HepG2 (cell line): ENCODE results near the gene CCDC158. TPM values are rescaled to one million over a fixed set of nuclear protein-coding genes. Genes with fewer than 3 reads are reported as not detected.

Source experiments
- AGO1 ChIP-seq: fragments of 200-400 bp; formaldehyde crosslinking; IDR thresholded peaks from 2 replicates; pipeline ENCODE4 v1.6.1; 2017; ENCODE audit warnings: mild to moderate bottlenecking, low read depth, low read length, moderate library complexity; ENCODE audit not compliant: poor library complexity, severe bottlenecking
- GATAD2A ChIP-seq: IDR thresholded peaks from 2 replicates; pipeline ENCODE4 v1.6.1; 2016
- HMG20A ChIP-seq: IDR thresholded peaks from 2 replicates; pipeline ENCODE4 v1.6.1; 2016; ENCODE audit warnings: borderline replicate concordance
- ISL2 ChIP-seq: sonication (generic); formaldehyde crosslinking; IDR thresholded peaks from 2 replicates; pipeline ENCODE4 v1.5.0; 2020; ENCODE audit warnings: missing genetic modification reagents
- JUND ChIP-seq: sonication (generic); formaldehyde crosslinking; IDR thresholded peaks from 2 replicates; pipeline ENCODE4 v1.8.0; 2022; ENCODE audit warnings: mild to moderate bottlenecking, missing genetic modification reagents
- MTF2 ChIP-seq: sonication (generic); formaldehyde crosslinking; IDR thresholded peaks from 2 replicates; pipeline ENCODE4 v1.5.0; 2020; ENCODE audit warnings: missing genetic modification reagents, borderline replicate concordance
- NCOA2 ChIP-seq: sonication (generic); formaldehyde crosslinking; IDR thresholded peaks from 2 replicates; pipeline ENCODE4 v1.8.0; 2022; ENCODE audit warnings: inconsistent platforms
- POGZ ChIP-seq: sonication (generic); formaldehyde crosslinking; IDR thresholded peaks from 2 replicates; pipeline ENCODE4 v1.4.0; 2020; ENCODE audit warnings: mild to moderate bottlenecking, missing genetic modification reagents
- THAP11 ChIP-seq: IDR thresholded peaks from 2 replicates; pipeline ENCODE4 v1.6.1; 2016; ENCODE audit warnings: missing biosample characterization, missing genetic modification reagents
- TRIM24 ChIP-seq: sonication (generic); formaldehyde crosslinking; IDR thresholded peaks from 2 replicates; pipeline ENCODE4 v1.8.0; 2022; ENCODE audit warnings: mild to moderate bottlenecking, missing genetic modification reagents
- ZNF121 ChIP-seq: sonication (generic); formaldehyde crosslinking; IDR thresholded peaks from 2 replicates; pipeline ENCODE4 v1.5.0; 2020; ENCODE audit warnings: mild to moderate bottlenecking, missing genetic modification reagents
- ZNF296 ChIP-seq: sonication (generic); formaldehyde crosslinking; conservative IDR thresholded peaks from 2 replicates; pipeline ENCODE4 v1.5.0; 2020; ENCODE audit warnings: mild to moderate bottlenecking, missing genetic modification reagents
- ZNF335 ChIP-seq: sonication (generic); formaldehyde crosslinking; IDR thresholded peaks from 2 replicates; pipeline ENCODE4 v1.4.0; 2020; ENCODE audit warnings: missing genetic modification reagents
- ZNF510 ChIP-seq: sonication (generic); formaldehyde crosslinking; IDR thresholded peaks from 2 replicates; pipeline ENCODE4 v1.4.0; 2020; ENCODE audit warnings: low read depth, mild to moderate bottlenecking, missing genetic modification reagents
- ZNF577 ChIP-seq: sonication (generic); formaldehyde crosslinking; IDR thresholded peaks from 2 replicates; pipeline ENCODE4 v1.4.0; 2020; ENCODE audit warnings: mild to moderate bottlenecking, low read depth, missing genetic modification reagents, borderline replicate concordance
- ZNF724P ChIP-seq: sonication (generic); formaldehyde crosslinking; IDR thresholded peaks from 2 replicates; pipeline ENCODE4 v1.8.0; 2022; ENCODE audit warnings: missing genetic modification reagents, borderline replicate concordance
- ZNF777 ChIP-seq: sonication (generic); formaldehyde crosslinking; IDR thresholded peaks from 2 replicates; pipeline ENCODE4 v1.4.0; 2020; ENCODE audit warnings: missing genetic modification reagents
- polyA plus RNA-seq, 8 experiments: library from polyadenylated mRNA; depleted of rRNA in 3 of 8; stranded (reverse) in 7 of 8; unstranded in 1 of 8; fragments of >200 nt; fragmentation: Illumina TruSeq in 4 of 8; extraction: Trizol in 4 of 8; gene quantifications; 2 replicates each; pipeline versions ENCODE4 v1.2.1 to v1.2.3, GENCODE V29; 2011 to 2016; ENCODE audit warnings: low read depth in 4 of 8, missing spikeins in 1 of 8, mixed read lengths in 1 of 8; ENCODE audit not compliant: insufficient read depth in 1 of 8
- total RNA-seq, 5 experiments: library from RNA; depleted of rRNA; stranded (reverse); fragments of >200 nt; fragmentation: Illumina TruSeq; extraction: Trizol; gene quantifications; 2 replicates each; pipeline ENCODE4 v1.2.3, GENCODE V29; 2016; ENCODE audit warnings: low read depth in 1 of 5
- TF ChIP-seq, protein P1 (sequence below), 2 experiments: IDR thresholded peaks; 2 replicates each; pipeline ENCODE4 v1.6.1; 2011 to 2012; ENCODE audit warnings: low read length in 2 of 2, borderline replicate concordance in 1 of 2, low read depth in 1 of 2, mild to moderate bottlenecking in 1 of 2, moderate library complexity in 1 of 2
- TF ChIP-seq, protein P2 (sequence below): sonication (generic); formaldehyde crosslinking; IDR thresholded peaks from 2 replicates; pipeline ENCODE4 v1.5.1; 2020; ENCODE audit warnings: mild to moderate bottlenecking, missing genetic modification reagents, borderline replicate concordance
- TF ChIP-seq, protein P3 (sequence below): conservative IDR thresholded peaks from 2 replicates; pipeline ENCODE4 v1.6.1; 2018; ENCODE audit warnings: missing genetic modification reagents

CCDC158 gene
- total and polyA plus RNA-seq, 2 of the 13 experiments (the other 11 are each of a cell fraction or from before 2014, with no cell fraction given): not detected

DNA sequence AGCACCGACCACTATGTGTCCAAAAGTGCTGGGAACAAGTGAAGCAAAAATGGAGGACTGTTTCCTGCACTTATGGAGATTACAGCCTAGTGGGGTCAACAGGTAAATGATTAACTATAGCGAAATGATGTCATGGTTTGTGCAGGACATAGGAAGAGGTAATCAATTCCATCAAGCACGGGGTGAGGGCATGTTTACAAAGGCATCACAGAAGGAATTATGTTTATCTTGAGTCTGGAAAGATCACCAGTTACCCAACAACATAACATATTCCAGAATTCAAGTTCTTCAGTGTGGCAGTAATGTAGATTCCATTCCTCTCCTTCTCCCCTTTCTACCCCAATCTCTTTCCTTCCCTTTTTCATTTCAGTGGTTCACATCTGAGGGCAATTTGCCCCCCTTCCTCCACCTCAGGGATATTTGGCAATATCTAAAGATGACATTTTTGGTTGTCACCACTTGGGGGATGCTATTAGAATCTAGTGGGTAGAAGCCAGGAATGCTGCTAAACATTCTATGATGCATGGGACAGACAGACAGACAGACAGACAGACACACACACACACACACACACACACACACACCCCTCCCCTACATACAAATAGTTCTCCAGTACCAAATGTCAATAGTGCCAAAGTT, 145.3 kb downstream of the CCDC158 start (continued):
- TF ChIP-seq, protein P1, sequence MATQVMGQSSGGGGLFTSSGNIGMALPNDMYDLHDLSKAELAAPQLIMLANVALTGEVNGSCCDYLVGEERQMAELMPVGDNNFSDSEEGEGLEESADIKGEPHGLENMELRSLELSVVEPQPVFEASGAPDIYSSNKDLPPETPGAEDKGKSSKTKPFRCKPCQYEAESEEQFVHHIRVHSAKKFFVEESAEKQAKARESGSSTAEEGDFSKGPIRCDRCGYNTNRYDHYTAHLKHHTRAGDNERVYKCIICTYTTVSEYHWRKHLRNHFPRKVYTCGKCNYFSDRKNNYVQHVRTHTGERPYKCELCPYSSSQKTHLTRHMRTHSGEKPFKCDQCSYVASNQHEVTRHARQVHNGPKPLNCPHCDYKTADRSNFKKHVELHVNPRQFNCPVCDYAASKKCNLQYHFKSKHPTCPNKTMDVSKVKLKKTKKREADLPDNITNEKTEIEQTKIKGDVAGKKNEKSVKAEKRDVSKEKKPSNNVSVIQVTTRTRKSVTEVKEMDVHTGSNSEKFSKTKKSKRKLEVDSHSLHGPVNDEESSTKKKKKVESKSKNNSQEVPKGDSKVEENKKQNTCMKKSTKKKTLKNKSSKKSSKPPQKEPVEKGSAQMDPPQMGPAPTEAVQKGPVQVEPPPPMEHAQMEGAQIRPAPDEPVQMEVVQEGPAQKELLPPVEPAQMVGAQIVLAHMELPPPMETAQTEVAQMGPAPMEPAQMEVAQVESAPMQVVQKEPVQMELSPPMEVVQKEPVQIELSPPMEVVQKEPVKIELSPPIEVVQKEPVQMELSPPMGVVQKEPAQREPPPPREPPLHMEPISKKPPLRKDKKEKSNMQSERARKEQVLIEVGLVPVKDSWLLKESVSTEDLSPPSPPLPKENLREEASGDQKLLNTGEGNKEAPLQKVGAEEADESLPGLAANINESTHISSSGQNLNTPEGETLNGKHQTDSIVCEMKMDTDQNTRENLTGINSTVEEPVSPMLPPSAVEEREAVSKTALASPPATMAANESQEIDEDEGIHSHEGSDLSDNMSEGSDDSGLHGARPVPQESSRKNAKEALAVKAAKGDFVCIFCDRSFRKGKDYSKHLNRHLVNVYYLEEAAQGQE (IDR thresholded peaks at IDR 0.05; ENCODE audit: borderline replicate concordance in 1 of 2, low read depth in 1 of 2, low read length in 2 of 2): peak in 1 of 2 experiments; percentile 45; a peak in 1 of 4 replicates
- peak; percentile 72; the same call in 1 of the 2 replicates for TF ChIP-seq POGZ (CRISPR knock-in tag)
- 0 out of 2 replicates have a peak, but pooled peaks have one; percentile 27 for TF ChIP-seq ISL2
- no peak for TF ChIP-seq JUND (CRISPR knock-in tag)
- no peak for TF ChIP-seq ZNF296 (CRISPR knock-in tag)
- TF ChIP-seq ZNF724P (CRISPR knock-in tag): no peak
- TF ChIP-seq GATAD2A (CRISPR knock-in tag): peak; percentile 85
- TF ChIP-seq, protein P2, sequence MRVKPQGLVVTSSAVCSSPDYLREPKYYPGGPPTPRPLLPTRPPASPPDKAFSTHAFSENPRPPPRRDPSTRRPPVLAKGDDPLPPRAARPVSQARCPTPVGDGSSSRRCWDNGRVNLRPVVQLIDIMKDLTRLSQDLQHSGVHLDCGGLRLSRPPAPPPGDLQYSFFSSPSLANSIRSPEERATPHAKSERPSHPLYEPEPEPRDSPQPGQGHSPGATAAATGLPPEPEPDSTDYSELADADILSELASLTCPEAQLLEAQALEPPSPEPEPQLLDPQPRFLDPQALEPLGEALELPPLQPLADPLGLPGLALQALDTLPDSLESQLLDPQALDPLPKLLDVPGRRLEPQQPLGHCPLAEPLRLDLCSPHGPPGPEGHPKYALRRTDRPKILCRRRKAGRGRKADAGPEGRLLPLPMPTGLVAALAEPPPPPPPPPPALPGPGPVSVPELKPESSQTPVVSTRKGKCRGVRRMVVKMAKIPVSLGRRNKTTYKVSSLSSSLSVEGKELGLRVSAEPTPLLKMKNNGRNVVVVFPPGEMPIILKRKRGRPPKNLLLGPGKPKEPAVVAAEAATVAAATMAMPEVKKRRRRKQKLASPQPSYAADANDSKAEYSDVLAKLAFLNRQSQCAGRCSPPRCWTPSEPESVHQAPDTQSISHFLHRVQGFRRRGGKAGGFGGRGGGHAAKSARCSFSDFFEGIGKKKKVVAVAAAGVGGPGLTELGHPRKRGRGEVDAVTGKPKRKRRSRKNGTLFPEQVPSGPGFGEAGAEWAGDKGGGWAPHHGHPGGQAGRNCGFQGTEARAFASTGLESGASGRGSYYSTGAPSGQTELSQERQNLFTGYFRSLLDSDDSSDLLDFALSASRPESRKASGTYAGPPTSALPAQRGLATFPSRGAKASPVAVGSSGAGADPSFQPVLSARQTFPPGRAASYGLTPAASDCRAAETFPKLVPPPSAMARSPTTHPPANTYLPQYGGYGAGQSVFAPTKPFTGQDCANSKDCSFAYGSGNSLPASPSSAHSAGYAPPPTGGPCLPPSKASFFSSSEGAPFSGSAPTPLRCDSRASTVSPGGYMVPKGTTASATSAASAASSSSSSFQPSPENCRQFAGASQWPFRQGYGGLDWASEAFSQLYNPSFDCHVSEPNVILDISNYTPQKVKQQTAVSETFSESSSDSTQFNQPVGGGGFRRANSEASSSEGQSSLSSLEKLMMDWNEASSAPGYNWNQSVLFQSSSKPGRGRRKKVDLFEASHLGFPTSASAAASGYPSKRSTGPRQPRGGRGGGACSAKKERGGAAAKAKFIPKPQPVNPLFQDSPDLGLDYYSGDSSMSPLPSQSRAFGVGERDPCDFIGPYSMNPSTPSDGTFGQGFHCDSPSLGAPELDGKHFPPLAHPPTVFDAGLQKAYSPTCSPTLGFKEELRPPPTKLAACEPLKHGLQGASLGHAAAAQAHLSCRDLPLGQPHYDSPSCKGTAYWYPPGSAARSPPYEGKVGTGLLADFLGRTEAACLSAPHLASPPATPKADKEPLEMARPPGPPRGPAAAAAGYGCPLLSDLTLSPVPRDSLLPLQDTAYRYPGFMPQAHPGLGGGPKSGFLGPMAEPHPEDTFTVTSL (CRISPR knock-in tag): peak; percentile 79; the same call in 1 of the 2 replicates
- no peak for TF ChIP-seq ZNF510 (CRISPR knock-in tag)
- TF ChIP-seq ZNF777: no peak
- peak; percentile 61; the same call in 1 of the 2 replicates for TF ChIP-seq THAP11
- no peak for TF ChIP-seq TRIM24 (CRISPR knock-in tag)
- TF ChIP-seq, protein P3, sequence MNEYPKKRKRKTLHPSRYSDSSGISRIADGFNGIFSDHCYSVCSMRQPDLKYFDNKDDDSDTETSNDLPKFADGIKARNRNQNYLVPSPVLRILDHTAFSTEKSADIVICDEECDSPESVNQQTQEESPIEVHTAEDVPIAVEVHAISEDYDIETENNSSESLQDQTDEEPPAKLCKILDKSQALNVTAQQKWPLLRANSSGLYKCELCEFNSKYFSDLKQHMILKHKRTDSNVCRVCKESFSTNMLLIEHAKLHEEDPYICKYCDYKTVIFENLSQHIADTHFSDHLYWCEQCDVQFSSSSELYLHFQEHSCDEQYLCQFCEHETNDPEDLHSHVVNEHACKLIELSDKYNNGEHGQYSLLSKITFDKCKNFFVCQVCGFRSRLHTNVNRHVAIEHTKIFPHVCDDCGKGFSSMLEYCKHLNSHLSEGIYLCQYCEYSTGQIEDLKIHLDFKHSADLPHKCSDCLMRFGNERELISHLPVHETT (CRISPR knock-in tag): no peak
- no peak for TF ChIP-seq AGO1
- TF ChIP-seq HMG20A (CRISPR knock-in tag): peak; percentile 71; the same call in 1 of the 2 replicates
- no peak for TF ChIP-seq ZNF577
- TF ChIP-seq ZNF121: no peak
- TF ChIP-seq ZNF335 (CRISPR knock-in tag): no peak
- no peak for TF ChIP-seq MTF2 (CRISPR knock-in tag)
- peak; percentile 58; the same call in 1 of the 2 replicates for TF ChIP-seq NCOA2
